Heart right ventricle (tissue), 16 donors: ENCODE data around the gene FAM83D. TPM values are rescaled to one million over a fixed set of nuclear protein-coding genes. Genes with fewer than 3 reads are reported as not detected.
A peak's percentile ranks its signal among the peaks of the same experiment; 100 is the strongest.

Experiments
- ATAC-seq, 8 donors: fragments of 200-7000 bp; cut with Tn5 transposase; one replicate each; pipeline ENCODE4 v1.9.1; 2020; ENCODE audit warnings: mild to moderate bottlenecking in 8 of 8, moderate library complexity in 8 of 8, moderate number of reproducible peaks in 1 of 8
- DNase-seq, 2 donors: peaks; one replicate each; pipeline ENCODE4 v3.0.0-alpha.2; 2020
- H3K27ac ChIP-seq, 10 donors: fragments of 200-600 bp; sonication (generic) in 2 of 10; one replicate each; pipeline versions ENCODE4 v1.5.0 to v1.8.0; 2020 to 2022; ENCODE audit warnings: mild to moderate bottlenecking in 3 of 10
- H3K27me3 ChIP-seq, 7 donors: fragments of 200-600 bp; one replicate each; pipeline ENCODE4 v1.8.0; 2021 to 2022; ENCODE audit warnings: mild to moderate bottlenecking in 2 of 7
- H3K36me3 ChIP-seq, 9 donors: fragments of 200-600 bp; sonication (generic) in 1 of 9; one replicate each; pipeline versions ENCODE4 v1.5.0 to v1.8.0; 2020 to 2022; ENCODE audit warnings: mild to moderate bottlenecking in 2 of 9
- H3K4me1 ChIP-seq, 9 donors: fragments of 200-600 bp; sonication (generic) in 1 of 9; one replicate each; pipeline versions ENCODE4 v1.5.0 to v1.8.0; 2020 to 2022; ENCODE audit warnings: mild to moderate bottlenecking in 4 of 9
- H3K4me3 ChIP-seq, 10 donors: fragments of 200-600 bp; sonication (generic) in 2 of 10; one replicate each; pipeline versions ENCODE4 v1.5.0 to v1.8.0; 2020 to 2022; ENCODE audit warnings: mild to moderate bottlenecking in 7 of 10, moderate library complexity in 2 of 10
- H3K9me3 ChIP-seq, 11 donors: fragments of 200-600 bp in 10 of 11; sonication (generic) in 2 of 11; one replicate each; pipeline versions ENCODE4 v1.5.0 to v1.8.0; 2013 to 2022; ENCODE audit warnings: mild to moderate bottlenecking in 2 of 11, control low read depth in 1 of 11, moderate library complexity in 1 of 11
- CTCF ChIP-seq, 9 donors: fragments of 200-600 bp; sonication (generic) in 2 of 9; IDR thresholded peaks; one replicate each; pipeline versions ENCODE4 v1.5.0 to v1.8.0; 2021 to 2022; ENCODE audit warnings: antibody characterized with exemption in 9 of 9, mild to moderate bottlenecking in 5 of 9, moderate library complexity in 1 of 9
- WGBS, 2 donors: extraction: QIAGEN DNeasy Blood & Tissue Kit; methylation state at CpG; one replicate each; pipeline ENCODE4 v1.1.7; 2013; ENCODE audit warnings: inconsistent platforms in 1 of 2; 5-methylcytosine and 5-hydroxymethylcytosine counted together
- intact Hi-C, 10 donors: fragments of 100-400 bp; cut with DNase I; formaldehyde crosslinking; loops; one replicate each; pipeline versions ENCODE4 v1.11.1 to v1.14.2; 2022
- polyA plus RNA-seq, 2 donors: library from polyadenylated mRNA; stranded (reverse); fragments of 200-250 nt; gene quantifications; one replicate each; pipeline ENCODE4 v1.2.3, GENCODE V29; 2013
- total RNA-seq, 10 donors: library from RNA; stranded (reverse); fragmentation: NEBNext Ultra II Directional in 3 of 10; extraction: Animal tissue kit (Norgen Biotek cat#: 25700) in 3 of 10; gene quantifications; one replicate each; pipeline versions ENCODE4 v1.2.1 to v1.2.4, GENCODE V29; 2021 to 2023
- donor health status: Arrhythmogenic right ventricular cardiomyopathy.
- donor health status: ischemic (EF 13 %, LVEDD 7.1; RV severe dilation, severe dysfunction).
- donor health status: healthy with polysubstance abuse.
- donor health status: DM: no; HTN: yes; CAD: no.
- donor health status: DM: no; HTN: no; CAD: no.
- donor health status: ischemic (EF 25% LVEDD 6.9; RV normal size, moderate dysfunction).
- donor health status: ischemic (EF 25% LVEDD 5.7; RV mildly dilated, moderate dysfunction).
- donor health status: healthy.
- donor health status: DM: yes; HTN: yes; CAD: no.
- donor health status: Ischemic cardiomyopathy.
- donor health status: ischemic (EF 35%, LVEDD 5.7; RV mildly dilated, moderate dysfunction).
- donor health status: nonischemic (EF 11% LVEDD 7.7; RV severe dilation, severe dysfunction).
- donor health status: DM: yes; HTN: yes; CAD: no.
- donor health status: PGD.
- donor health status: ischemic (EF 29% LVEDD 5.4; RV normal size, mild dysfunction).
- donor health status: nonischemic (EF 23%, LVEDD 6.1; RV moderate dilation, normal function).

Gene FAM83D
- total and polyA plus RNA-seq, 12 donors = 0.12 to 2.8 (median 0.46) TPM

GRCh38 chr20:38894091-38894847 lies 31.9 kb upstream of the FAM83D start:
- Histone ChIP-seq H3K27me3 (peaks cover 0 to 15% (median 3%) of the 10 kb centered on the region in 7 donors), H3K4me3 (no peak overlapping the region)
- peak in 4 of 9 donors; percentile 2 to 35 (median 30) for TF ChIP-seq CTCF (IDR thresholded peaks at IDR 0.05)

GRCh38 chr20:38895098-38895949 lies 30.9 kb upstream of the FAM83D start:
- Histone ChIP-seq H3K4me1 (peaks cover 0 to 17% (median 8%) of the 10 kb centered on the region in 9 donors), H3K36me3 (peaks cover 0 to 37% (median 0%) of the 10 kb centered on the region in 9 donors), H3K27me3 (peaks cover 0 to 12% (median 3%) of the 10 kb centered on the region in 7 donors), H3K27ac (no peak overlapping the region), H3K4me3 (no peak overlapping the region), H3K9me3 (no peaks in the 10 kb centered on the region)
- 75 to 83% methylated on average over 9 of the region's 9 CpGs for WGBS, 2 donors
- intact Hi-C loops = loop anchor here in 6 of 10 donors (10.0 kb wide), 4 partner anchors 91 to 251 kb away; partner anchors contain the start of gene PPP1R16B (in 1 of the 6)
- no peak for TF ChIP-seq CTCF (IDR thresholded peaks at IDR 0.05)
- DNase-seq (no peak), ATAC-seq (no peak)

More at GRCh38 chr20:38894091-38894847, 31.9 kb upstream of the FAM83D start:
- H3K27ac ChIP-seq = no peak overlapping the region
- WGBS, 2 donors = 18 to 19% methylated on average over 26 to 30 of the region's 30 CpGs
- H3K4me1 ChIP-seq = peaks cover 0 to 17% (median 8%) of the 10 kb centered on the region in 9 donors
- no peaks in the 10 kb centered on the region for H3K9me3 ChIP-seq
- ATAC-seq (peak; percentile 16 to 78 (median 60)), DNase-seq (peak in 1 of 2 donors; percentile 38)
- H3K36me3 ChIP-seq = peaks cover 0 to 38% (median 0%) of the 10 kb centered on the region in 9 donors
- intact Hi-C loops = loop anchor here (5.0 to 10.0 kb wide), 8 partner anchors 87 to 249 kb away; partner anchors contain the start of genes PPP1R16B (in 3 of the 10) and ACTR5 (in 1 of the 10)

GRCh38 chr20:38896009-38896594 lies 30.1 kb upstream of the FAM83D start:
- TF ChIP-seq CTCF (IDR thresholded peaks at IDR 0.05) = no peak
- no peak overlapping the region for H3K27ac ChIP-seq
- ATAC-seq = no peak
- H3K4me3 ChIP-seq = no peak overlapping the region
- intact Hi-C loops = loop anchor here in 6 of 10 donors (10.0 kb wide), 4 partner anchors 91 to 251 kb away; partner anchors contain the start of gene PPP1R16B (in 1 of the 6)
- peaks cover 0 to 37% (median 0%) of the 10 kb centered on the region in 9 donors for H3K36me3 ChIP-seq
- peaks cover 0 to 17% (median 8%) of the 10 kb centered on the region in 9 donors for H3K4me1 ChIP-seq
- no peaks in the 10 kb centered on the region for H3K9me3 ChIP-seq
- H3K27me3 ChIP-seq = peaks cover 0 to 12% (median 3%) of the 10 kb centered on the region in 7 donors
- no peak for DNase-seq
